GM12878 (cell line): ENCODE data around the gene ZNF121. TPM values are rescaled to one million over a fixed set of nuclear protein-coding genes. Genes with fewer than 3 reads are reported as not detected.

Experiments used
- ATAC-seq: fragments of 200-7000 bp; cut with Tn5 transposase; 3 replicates; pipeline ENCODE4 v1.9.1; 2020; ENCODE audit warnings: mild to moderate bottlenecking, moderate library complexity
- BruUV-seq: library from RNA; stranded (reverse); fragments of 400-500 nt; replicated peaks from 2 replicates; lab custom pipeline; 2021; lab: Mats Ljungman, UMichigan
- CTCF ChIA-PET: fragments of 300-600 bp; sonication (Branson Sonifier 250); formaldehyde crosslinking; extraction: SDS; loops from one replicate; lab custom pipeline; 2021; ENCODE audit warnings: inconsistent platforms; lab: Yijun Ruan, JAX
- POLR2A ChIA-PET: fragments of 350-600 bp; formaldehyde crosslinking; extraction: SDS; loops from one replicate; lab custom pipeline; 2021; ENCODE audit warnings: inconsistent platforms; lab: Charles Lee
- RAD21 ChIA-PET: fragments of 300-600 bp; sonication (Branson Sonifier 250); formaldehyde crosslinking; loops from one replicate; lab custom pipeline; 2023; ENCODE audit warnings: antibody characterized with exemption; ENCODE audit not compliant: unreplicated experiment; lab: Charles Lee
- SMC1A ChIA-PET: fragments of 300-600 bp; sonication (Branson Sonifier 250); formaldehyde crosslinking; loops from one replicate; lab custom pipeline; 2023; ENCODE audit not compliant: unreplicated experiment, uncharacterized antibody; lab: Charles Lee
- DNase-seq: peaks from one replicate; pipeline ENCODE4 v3.0.0-alpha.2; 2011; ENCODE audit warnings: low read depth, low spot score
- FAIRE-seq: peaks from 3 replicates; lab custom pipeline; 2011; peaks lifted over from hg19 to GRCh38; lab: Jason Lieb, UNC
- H2AFZ ChIP-seq: 2 replicates; pipeline ENCODE4 v1.6.0; 2011; ENCODE audit warnings: low read depth, low read length, control low read depth; ENCODE audit not compliant: control insufficient read depth
- H3K27ac ChIP-seq: 2 replicates; pipeline ENCODE4 v1.5.1; 2011; ENCODE audit warnings: control low read depth; ENCODE audit not compliant: control insufficient read depth, insufficient read depth
- H3K27me3 ChIP-seq, 2 experiments: replicated peaks in 1 of 2; 2 replicates each; pipeline versions ENCODE4 v1.6.0 to v1.6.1; 2011; ENCODE audit warnings: low read length in 1 of 2; ENCODE audit not compliant: control insufficient read depth in 2 of 2, insufficient read depth in 2 of 2
- H3K36me3 ChIP-seq, 2 experiments: 2 replicates each; pipeline ENCODE4 v1.5.1; 2011; ENCODE audit warnings: low read length in 1 of 2; ENCODE audit not compliant: control insufficient read depth in 2 of 2, insufficient read depth in 2 of 2
- H3K4me1 ChIP-seq: 2 replicates; pipeline ENCODE4 v1.6.1; 2011; ENCODE audit warnings: mild to moderate bottlenecking, low read length, moderate library complexity, mixed read lengths; ENCODE audit not compliant: control insufficient read depth, insufficient read depth
- H3K4me2 ChIP-seq: 2 replicates; pipeline ENCODE4 v1.6.0; 2011; ENCODE audit warnings: control low read depth; ENCODE audit not compliant: control insufficient read depth, insufficient read depth
- H3K4me3 ChIP-seq: fragments of 200-600 bp; sonication (generic); 2 replicates; pipeline ENCODE4 v1.5.1; 2016
- H3K79me2 ChIP-seq: 2 replicates; pipeline ENCODE4 v1.6.0; 2011; ENCODE audit warnings: low read length; ENCODE audit not compliant: control insufficient read depth, insufficient read depth
- H3K9ac ChIP-seq: 2 replicates; pipeline ENCODE4 v1.8.0; 2011; ENCODE audit warnings: low read length, control low read depth, mixed read lengths; ENCODE audit not compliant: control insufficient read depth, insufficient read depth
- H3K9me3 ChIP-seq: replicated peaks from 3 replicates; pipeline ENCODE4 v1.5.1; 2011; ENCODE audit warnings: mild to moderate bottlenecking, low read length; ENCODE audit not compliant: control insufficient read depth, insufficient read depth
- H4K20me1 ChIP-seq: 2 replicates; pipeline ENCODE4 v1.6.0; 2011; ENCODE audit not compliant: control insufficient read depth, insufficient read depth
- ASH2L ChIP-seq: fragments of 300-600, 200-600 bp; sonication (generic); IDR thresholded peaks from 2 replicates; pipeline ENCODE4 v1.6.1; 2017; ENCODE audit warnings: low read depth, mild to moderate bottlenecking, borderline replicate concordance
- BMI1 ChIP-seq: fragments of 450-650 bp; IDR thresholded peaks from 2 replicates; pipeline ENCODE4 v1.6.1; 2016; ENCODE audit warnings: mild to moderate bottlenecking, moderate library complexity, borderline replicate concordance
- CHD4 ChIP-seq: fragments of 200-600 bp; sonication (generic); IDR thresholded peaks from 2 replicates; pipeline ENCODE4 v1.6.1; 2016; ENCODE audit warnings: mild to moderate bottlenecking
- DPF2 ChIP-seq: fragments of 450-650 bp; IDR thresholded peaks from 2 replicates; pipeline ENCODE4 v1.6.1; 2017; ENCODE audit warnings: mild to moderate bottlenecking
- ETV6 ChIP-seq, 2 experiments: fragments of 450-650 bp in 1 of 2; IDR thresholded peaks in 1 of 2; conservative IDR thresholded peaks in 1 of 2; 2 replicates each; pipeline ENCODE4 v1.6.1; 2014; ENCODE audit warnings: antibody characterized with exemption in 1 of 2, borderline replicate concordance in 1 of 2, low read depth in 1 of 2, mild to moderate bottlenecking in 1 of 2, moderate library complexity in 1 of 2
- IRF4 ChIP-seq: IDR thresholded peaks from 2 replicates; pipeline ENCODE4 v1.6.1; 2011; ENCODE audit warnings: low read depth, low read length
- KAT2A ChIP-seq: conservative IDR thresholded peaks from 2 replicates; pipeline ENCODE4 v1.6.1; 2011; ENCODE audit warnings: low read depth, low read length; ENCODE audit not compliant: control insufficient read depth
- MEF2B ChIP-seq: fragments of 450-650 bp; IDR thresholded peaks from 2 replicates; pipeline ENCODE4 v1.6.1; 2018; ENCODE audit warnings: mild to moderate bottlenecking, moderate library complexity; ENCODE audit not compliant: partially characterized antibody, poor library complexity, severe bottlenecking
- MTA2 ChIP-seq: fragments of 450-650 bp; IDR thresholded peaks from 2 replicates; pipeline ENCODE4 v1.6.1; 2016; ENCODE audit warnings: low read depth, mild to moderate bottlenecking, moderate library complexity
- MYB ChIP-seq: fragments of 150-350 bp; IDR thresholded peaks from 2 replicates; pipeline ENCODE4 v1.6.1; 2014; ENCODE audit warnings: mild to moderate bottlenecking, low read depth, low read length, borderline replicate concordance
- NBN ChIP-seq: fragments of 450-650 bp; IDR thresholded peaks from 2 replicates; pipeline ENCODE4 v1.6.1; 2016
- NRF1 ChIP-seq: conservative IDR thresholded peaks from 2 replicates; pipeline ENCODE4 v1.6.1; 2011; ENCODE audit warnings: mild to moderate bottlenecking, low read depth, low read length, improper control_type of control experiment
- RCOR1 ChIP-seq: conservative IDR thresholded peaks from 2 replicates; pipeline ENCODE4 v1.6.1; 2012; ENCODE audit warnings: low read depth, low read length, improper control_type of control experiment
- SMC3 ChIP-seq: IDR thresholded peaks from 2 replicates; pipeline ENCODE4 v1.6.1; 2011; ENCODE audit warnings: low read length, improper control_type of control experiment, borderline replicate concordance
- SREBF2 ChIP-seq: IDR thresholded peaks from 2 replicates; pipeline ENCODE4 v1.6.1; 2012; ENCODE audit warnings: mild to moderate bottlenecking, low read length
- SRF ChIP-seq, 2 experiments: IDR thresholded peaks; 2 replicates each; pipeline ENCODE4 v1.6.1; 2011; ENCODE audit warnings: low read depth in 2 of 2, low read length in 2 of 2, mild to moderate bottlenecking in 1 of 2, moderate library complexity in 1 of 2
- STAT1 ChIP-seq: fragments of 450-650 bp; conservative IDR thresholded peaks from 2 replicates; pipeline ENCODE4 v1.6.1; 2014; ENCODE audit warnings: antibody characterized with exemption, mild to moderate bottlenecking
- ZBED1 ChIP-seq: IDR thresholded peaks from 2 replicates; pipeline ENCODE4 v1.6.1; 2016; ENCODE audit warnings: borderline replicate concordance
- WGBS: methylation state at CpG from one replicate; pipeline ENCODE4 v1.1.6; 2016; ENCODE audit warnings: low lambda C conversion rate; ENCODE audit not compliant: insufficient replicate concordance, insufficient coverage; ENCODE audit errors: missing lambda C conversion rate; 5-methylcytosine and 5-hydroxymethylcytosine counted together
- in situ Hi-C: fragments of 300-500 bp; cut with MboI; formaldehyde crosslinking; loops from 9 replicates; pipeline ENCODE4 v1.14.3; 2018; ENCODE audit warnings: mixed read lengths
- intact Hi-C: fragments of 100-400 bp; cut with micrococcal nuclease; formaldehyde crosslinking; loops from one replicate; pipeline ENCODE4 v1.14.2; 2022; ENCODE audit not compliant: unreplicated experiment
- polyA plus RNA-seq, 11 experiments: library from polyadenylated mRNA; depleted of rRNA in 4 of 11; unstranded in 6 of 11; stranded (reverse) in 5 of 11; fragments of >200 nt; fragmentation: Nextera tagmentation in 4 of 11; fragmentation: Illumina TruSeq in 1 of 11; extraction: Ambion mirVana in 4 of 11; extraction: Trizol in 1 of 11; gene quantifications; 1 replicate in 1 of 11; 2 replicates in 10 of 11; pipeline versions ENCODE4 v1.2.1 to v1.2.3, GENCODE V29; 2011 to 2016; ENCODE audit warnings: inconsistent platforms in 2 of 11, missing spikeins in 2 of 11, low read depth in 1 of 11
- total RNA-seq, 4 experiments: library from RNA; depleted of rRNA in 3 of 4; stranded (reverse); fragments of >200 nt in 3 of 4; fragmentation: Illumina TruSeq in 1 of 4; extraction: Trizol in 1 of 4; gene quantifications; 2 replicates each; pipeline versions ENCODE4 v1.2.1 to v1.2.3, GENCODE V29; 2013 to 2021

The ZNF121 gene
- total and polyA plus RNA-seq, 10 of the 15 experiments (the other 5 are each of a cell fraction or from before 2014, with no cell fraction given): 4.8 to 75.0 (median 17.7) TPM

- ChIA-PET CTCF (no interaction called here), RAD21 (no interaction called here), SMC1A (no interaction called here)
- no peaks in the 10 kb centered on the region; the same call in 1 of the 2 replicates for H3K4me1 ChIP-seq
- no peak overlapping the region for H3K4me3 ChIP-seq
- in situ Hi-C loops: no loop called here
- peaks cover 6% of the 10 kb centered on the region for H3K79me2 ChIP-seq
- no peak overlapping the region for H3K9ac ChIP-seq
- intact Hi-C loops: no loop called here
- H3K36me3 ChIP-seq: peaks cover 5 to 18% of the 10 kb centered on the region in 2 experiments
- no TSS peak for BruUV-seq
- H3K27ac ChIP-seq: no peak overlapping the region
- no peaks in the 10 kb centered on the region for H3K27me3 ChIP-seq
- no peak overlapping the region for H2AFZ ChIP-seq
- H3K9me3 ChIP-seq: peaks cover 18% of the 10 kb centered on the region
- no peak for DNase-seq
- H4K20me1 ChIP-seq: no peaks in the 10 kb centered on the region
- no peak overlapping the region for H3K4me2 ChIP-seq
- no peak for FAIRE-seq
- WGBS: 80% methylated on average over 4 of the region's 4 CpGs
- no peak for TF ChIP-seq ZBED1
- no peak for TF ChIP-seq SMC3
- no peak for TF ChIP-seq SREBF2
- no peak for TF ChIP-seq KAT2A
- no peak for TF ChIP-seq NBN
- TF ChIP-seq CHD4: no peak
- no peak for TF ChIP-seq DPF2
- TF ChIP-seq RCOR1: no peak
- TF ChIP-seq MEF2B: no peak
- no peak for TF ChIP-seq IRF4
- TF ChIP-seq, all 136 proteins: peak for 0
- POLR2A ChIA-PET: no interaction called here
- ATAC-seq: no peak
These were observed 48.4 kb downstream of the ZNF121 start for GRCh38 chr19:9535934-9536333.

- H3K4me1 ChIP-seq: no peaks in the 10 kb centered on the region
- ChIA-PET RAD21 (no interaction called here), SMC1A (no interaction called here), CTCF (no interaction called here), POLR2A (no interaction called here)
- BruUV-seq: no TSS peak
- H4K20me1 ChIP-seq: no peaks in the 10 kb centered on the region
- H3K9me3 ChIP-seq: peaks cover 46% of the 10 kb centered on the region
- no peak overlapping the region for H3K4me2 ChIP-seq
- WGBS: 99% methylated on average over 4 of the region's 4 CpGs
- H3K27ac ChIP-seq: no peak overlapping the region
- no peaks in the 10 kb centered on the region for H3K79me2 ChIP-seq
- no peak overlapping the region for H3K9ac ChIP-seq
- H2AFZ ChIP-seq: no peak overlapping the region
- FAIRE-seq: no peak
- no peak overlapping the region for H3K4me3 ChIP-seq
- in situ Hi-C loops (no loop called here), intact Hi-C loops (no loop called here)
- no peak for DNase-seq
- H3K27me3 ChIP-seq: no peaks in the 10 kb centered on the region
- no peak for ATAC-seq
- H3K36me3 ChIP-seq: peaks cover 8 to 33% of the 10 kb centered on the region in 2 experiments
- TF ChIP-seq NRF1: no peak
- no peak for TF ChIP-seq MTA2
- TF ChIP-seq SRF (IDR thresholded peaks at IDR 0.05; ENCODE audit: low read depth in 2 of 2, low read length in 2 of 2): no peak
- no peak for TF ChIP-seq ETV6 (conservative IDR thresholded peaks at IDR 0.05 in 1 of 2, IDR thresholded peaks at IDR 0.05 in 1 of 2; ENCODE audit: borderline replicate concordance in 1 of 2, low read depth in 1 of 2)
- no peak for TF ChIP-seq MYB
- TF ChIP-seq ASH2L: no peak
- no peak for TF ChIP-seq CHD4
- TF ChIP-seq BMI1: no peak
- TF ChIP-seq STAT1: no peak
These were observed 52.4 kb downstream of the ZNF121 start for GRCh38 chr19:9531933-9532332.
